Measurements from ENCODE around the gene ARF6.

Gene ARF6

DNA sequence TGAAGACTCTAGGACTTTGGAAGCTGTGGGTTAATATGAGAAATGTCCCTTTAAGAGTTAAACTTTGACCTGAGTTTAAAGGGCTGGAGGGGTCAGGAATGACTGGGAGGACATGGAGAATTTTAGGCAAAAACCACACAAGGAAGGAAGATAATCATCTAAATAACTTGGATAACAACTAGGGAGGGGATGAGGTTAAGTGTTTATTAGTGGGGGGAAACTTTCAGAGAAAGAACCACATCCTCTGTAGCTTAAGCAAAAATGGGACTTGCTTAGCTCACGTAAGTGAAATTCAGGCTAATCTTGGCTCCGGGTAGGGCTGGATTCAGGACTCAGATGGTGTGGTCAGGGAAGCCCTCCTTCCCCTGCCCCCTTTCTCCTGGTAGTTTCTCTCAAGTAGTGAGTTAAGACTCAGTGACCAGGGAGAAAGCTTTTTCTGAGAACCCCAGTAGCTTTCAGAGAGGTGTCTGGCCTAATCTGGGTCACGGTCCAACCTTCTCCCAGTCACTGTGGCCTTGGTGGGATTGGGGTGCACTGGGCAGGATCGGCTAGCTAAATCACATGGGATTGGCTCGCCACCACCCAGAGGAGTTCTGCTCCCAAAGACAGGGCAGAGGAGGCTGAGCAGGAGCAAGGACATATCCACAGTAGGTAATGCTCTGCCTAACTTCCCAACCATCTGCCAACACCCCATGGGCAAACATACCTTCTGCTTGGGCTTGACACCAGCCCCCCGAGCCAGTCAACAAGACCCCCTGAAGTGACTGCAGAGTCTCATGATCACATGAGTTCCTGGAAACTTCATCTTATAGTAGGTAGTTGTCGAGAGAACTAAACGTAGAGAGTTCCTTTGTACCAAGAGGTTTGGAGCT is 52.8 kb downstream of the ARF6 start:
- FAIRE-seq = no peak

Measured in islet of Langerhans (tissue), 1 donor.